ENCODE data around the gene ERI3. TPM values are rescaled to one million over a fixed set of nuclear protein-coding genes. Genes with fewer than 3 reads are reported as not detected.

ERI3 gene
- total RNA-seq, 1 donor from 2014 or later = 31.0 TPM

DNA sequence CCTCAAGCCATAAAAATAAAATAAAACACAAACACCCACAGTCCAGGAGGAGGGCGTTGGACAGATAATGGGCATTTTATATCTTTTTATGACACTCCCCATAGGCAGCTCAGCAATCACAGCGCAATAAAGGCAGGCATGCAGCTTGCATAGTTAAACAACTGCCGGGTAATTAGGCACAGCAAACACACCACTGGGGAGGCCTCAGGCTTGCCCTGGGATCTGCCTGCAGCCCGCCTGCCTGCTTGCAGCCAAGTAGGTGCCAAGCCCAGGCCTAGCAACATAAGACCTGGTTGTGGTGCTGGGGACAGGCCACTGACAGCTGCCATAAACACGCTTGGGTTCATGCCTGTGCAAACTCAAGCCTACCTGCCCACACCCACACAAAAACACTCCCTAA, 87.6 kb downstream of the ERI3 start:
- no peaks in the 10 kb centered on the region for H3K9me3 Mint-ChIP-seq
- Histone ChIP-seq H3K27ac (no peak overlapping the region), H3K4me1 (peaks cover 2% of the 10 kb centered on the region), H3K27me3 (no peaks in the 10 kb centered on the region), H3K4me2 (no peak overlapping the region), H4K20me1 (ENCODE audit: low read depth) (peaks cover 31% of the 10 kb centered on the region), H3K4me3 (no peak overlapping the region), H3F3A (ENCODE audit: low read depth) (peaks cover 6% of the 10 kb centered on the region), H3K9me3 (ENCODE audit: low read depth) (no peaks in the 10 kb centered on the region), H3K36me3 (no peaks in the 10 kb centered on the region), H3K9ac (no peak overlapping the region), H2AFZ (replicated peaks) (no peak overlapping the region), H3K79me2 (ENCODE audit: low read depth) (peaks cover 3% of the 10 kb centered on the region)
- TF ChIP-seq EZH2 (IDR thresholded peaks at IDR 0.05) = no peak
- TF ChIP-seq EZH2phosphoT487 (IDR thresholded peaks at IDR 0.05) = no peak
- no peak overlapping the region for H3K27ac Mint-ChIP-seq
- no peak for DNase-seq (ENCODE audit: low spot score)
- no peak overlapping the region for H3K4me3 Mint-ChIP-seq
- H3K27me3 Mint-ChIP-seq (ENCODE audit: insufficient read depth, low read depth) = no peaks in the 10 kb centered on the region
- H3K36me3 Mint-ChIP-seq = peaks cover 5% of the 10 kb centered on the region
- peaks cover 7% of the 10 kb centered on the region for H3K4me1 Mint-ChIP-seq

DNA sequence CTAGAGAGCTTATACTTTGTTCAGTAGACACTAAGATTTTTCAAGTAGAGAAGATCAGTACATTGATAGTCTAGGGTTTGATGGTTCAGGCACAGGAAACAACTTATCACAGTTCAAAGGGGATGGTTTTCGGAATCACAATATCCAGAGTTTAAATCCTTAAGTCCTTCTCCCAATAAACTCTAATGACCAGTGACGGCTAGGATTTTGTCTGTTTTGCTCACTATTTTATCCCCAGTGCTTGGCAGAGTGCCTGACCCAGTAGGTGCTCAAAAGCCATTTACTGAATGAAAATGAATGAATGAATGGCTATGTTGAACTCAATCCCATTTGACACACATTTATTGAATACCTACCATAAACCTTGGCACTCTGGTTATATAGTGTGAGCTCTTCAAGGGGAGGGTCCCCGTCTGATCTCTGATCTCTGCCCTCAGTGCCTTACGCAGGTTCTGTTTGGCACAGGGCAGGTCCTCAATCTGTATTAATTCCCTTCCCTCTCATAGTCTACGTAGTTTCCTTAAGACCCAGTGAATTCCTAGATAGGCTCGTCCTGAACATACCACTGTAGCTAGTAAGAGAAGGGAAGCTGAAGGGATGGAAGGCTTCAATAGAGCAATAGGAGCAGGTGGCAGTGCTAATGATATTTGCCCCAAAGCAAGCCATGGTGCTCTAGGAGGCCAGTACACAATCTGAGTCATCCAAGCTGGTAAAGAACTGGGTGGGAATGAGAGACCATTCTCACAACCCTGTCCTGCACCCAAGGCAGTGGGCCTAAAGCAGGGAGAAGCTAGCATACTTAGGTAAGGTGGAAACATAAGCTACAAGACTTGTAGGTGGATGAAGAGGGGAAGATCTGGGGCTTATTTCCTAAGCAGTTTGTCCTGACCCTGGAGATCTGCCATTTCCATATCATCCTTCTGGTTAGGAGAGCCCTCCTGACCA, 88.4 kb downstream of the ERI3 start:
- TF ChIP-seq, protein P1, sequence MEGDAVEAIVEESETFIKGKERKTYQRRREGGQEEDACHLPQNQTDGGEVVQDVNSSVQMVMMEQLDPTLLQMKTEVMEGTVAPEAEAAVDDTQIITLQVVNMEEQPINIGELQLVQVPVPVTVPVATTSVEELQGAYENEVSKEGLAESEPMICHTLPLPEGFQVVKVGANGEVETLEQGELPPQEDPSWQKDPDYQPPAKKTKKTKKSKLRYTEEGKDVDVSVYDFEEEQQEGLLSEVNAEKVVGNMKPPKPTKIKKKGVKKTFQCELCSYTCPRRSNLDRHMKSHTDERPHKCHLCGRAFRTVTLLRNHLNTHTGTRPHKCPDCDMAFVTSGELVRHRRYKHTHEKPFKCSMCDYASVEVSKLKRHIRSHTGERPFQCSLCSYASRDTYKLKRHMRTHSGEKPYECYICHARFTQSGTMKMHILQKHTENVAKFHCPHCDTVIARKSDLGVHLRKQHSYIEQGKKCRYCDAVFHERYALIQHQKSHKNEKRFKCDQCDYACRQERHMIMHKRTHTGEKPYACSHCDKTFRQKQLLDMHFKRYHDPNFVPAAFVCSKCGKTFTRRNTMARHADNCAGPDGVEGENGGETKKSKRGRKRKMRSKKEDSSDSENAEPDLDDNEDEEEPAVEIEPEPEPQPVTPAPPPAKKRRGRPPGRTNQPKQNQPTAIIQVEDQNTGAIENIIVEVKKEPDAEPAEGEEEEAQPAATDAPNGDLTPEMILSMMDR (IDR thresholded peaks at IDR 0.05) = no peak
- TF ChIP-seq EZH2phosphoT487 (IDR thresholded peaks at IDR 0.05) (no peak), EZH2 (IDR thresholded peaks at IDR 0.05) (no peak)
- Histone ChIP-seq H3K27ac (no peak overlapping the region), H3K9ac (no peak overlapping the region), H2AFZ (replicated peaks) (no peak overlapping the region), H4K20me1 (ENCODE audit: low read depth) (peaks cover 39% of the 10 kb centered on the region), H3K36me3 (no peaks in the 10 kb centered on the region), H3K4me3 (no peak overlapping the region), H3K79me2 (ENCODE audit: low read depth) (peaks cover 3% of the 10 kb centered on the region), H3K9me3 (ENCODE audit: low read depth) (no peaks in the 10 kb centered on the region), H3K27me3 (no peaks in the 10 kb centered on the region), H3K4me2 (no peak overlapping the region), H3F3A (ENCODE audit: low read depth) (peaks cover 13% of the 10 kb centered on the region), H3K4me1 (peaks cover 9% of the 10 kb centered on the region)
- H3K27ac Mint-ChIP-seq = no peak overlapping the region
- DNase-seq (ENCODE audit: low spot score) = no peak
- H3K4me1 Mint-ChIP-seq = peaks cover 14% of the 10 kb centered on the region
- H3K4me3 Mint-ChIP-seq = no peak overlapping the region
- H3K27me3 Mint-ChIP-seq (ENCODE audit: insufficient read depth, low read depth) = no peaks in the 10 kb centered on the region
- peaks cover 5% of the 10 kb centered on the region for H3K36me3 Mint-ChIP-seq
- H3K9me3 Mint-ChIP-seq = no peaks in the 10 kb centered on the region

- TF ChIP-seq EZH2 (IDR thresholded peaks at IDR 0.05) (no peak), EZH2phosphoT487 (IDR thresholded peaks at IDR 0.05) (no peak)
- TF ChIP-seq, protein P1 (IDR thresholded peaks at IDR 0.05) = no peak
- peaks cover 5% of the 10 kb centered on the region for H3K36me3 Mint-ChIP-seq
- no peaks in the 10 kb centered on the region for H3K36me3 ChIP-seq
- no peak overlapping the region for H3K27ac Mint-ChIP-seq
- no peak overlapping the region for H3K27ac ChIP-seq
- H3K4me3 ChIP-seq = no peak overlapping the region
- H3K9ac ChIP-seq = no peak overlapping the region
- peaks cover 18% of the 10 kb centered on the region for H3K4me1 ChIP-seq
- H3K4me1 Mint-ChIP-seq = peaks cover 22% of the 10 kb centered on the region
- H3K79me2 ChIP-seq (ENCODE audit: low read depth) = peaks cover 3% of the 10 kb centered on the region
- DNase-seq (ENCODE audit: low spot score) = no peak
- H3K4me2 ChIP-seq = no peak overlapping the region
- no peak overlapping the region for H3K4me3 Mint-ChIP-seq
- H3K27me3 Mint-ChIP-seq (ENCODE audit: insufficient read depth, low read depth) = no peaks in the 10 kb centered on the region
- no peak overlapping the region for H2AFZ ChIP-seq (replicated peaks)
- H4K20me1 ChIP-seq (ENCODE audit: low read depth) = peaks cover 43% of the 10 kb centered on the region
- H3K27me3 ChIP-seq = no peaks in the 10 kb centered on the region
- no peaks in the 10 kb centered on the region for H3K9me3 Mint-ChIP-seq
- no peaks in the 10 kb centered on the region for H3K9me3 ChIP-seq (ENCODE audit: low read depth)
- H3F3A ChIP-seq (ENCODE audit: low read depth) = peaks cover 22% of the 10 kb centered on the region
These were observed 89.2 kb downstream of the ERI3 start for GRCh38 chr1:44265656-44266358.
